ENCODE results near the gene KIAA2012. TPM values are rescaled to one million over a fixed set of nuclear protein-coding genes. Genes with fewer than 3 reads are reported as not detected.

KIAA2012 gene
- total RNA-seq, 1 donor from 2014 or later = not detected

GRCh38 chr2:202035941-202036372 is 37.1 kb upstream of the KIAA2012 start:
- no peak overlapping the region for H3K27ac Mint-ChIP-seq
- peaks cover 49% of the 10 kb centered on the region for H3K27me3 Mint-ChIP-seq (ENCODE audit: insufficient read depth)
- no peaks in the 10 kb centered on the region for H3K36me3 Mint-ChIP-seq (ENCODE audit: low read depth)
- no peak overlapping the region for H3K4me3 Mint-ChIP-seq
- no peaks in the 10 kb centered on the region for H3K9me3 Mint-ChIP-seq
- H3K4me1 Mint-ChIP-seq (ENCODE audit: low read depth) = peaks cover 12% of the 10 kb centered on the region
- DNase-seq (ENCODE audit: low spot score) = no peak
- intact Hi-C loops (cut with micrococcal nuclease) = loop anchor here (10.0 kb wide), 1 partner anchor 801 kb away; no protein-coding TSS in a partner anchor

- intact Hi-C loops (cut with micrococcal nuclease) = loop anchor here (10.0 kb wide), 1 partner anchor 802 kb away; no protein-coding TSS in a partner anchor
- no peak for DNase-seq (ENCODE audit: low spot score)
- Mint-ChIP-seq H3K27ac (no peak overlapping the region), H3K27me3 (ENCODE audit: insufficient read depth) (peaks cover 49% of the 10 kb centered on the region), H3K9me3 (no peaks in the 10 kb centered on the region), H3K36me3 (ENCODE audit: low read depth) (no peaks in the 10 kb centered on the region), H3K4me1 (ENCODE audit: low read depth) (peaks cover 12% of the 10 kb centered on the region), H3K4me3 (no peak overlapping the region)
Observed at GRCh38 chr2:202036601-202037037, 36.4 kb upstream of the KIAA2012 start.

GRCh38 chr2:202037086-202037485 is 36.0 kb upstream of the KIAA2012 start:
- no peaks in the 10 kb centered on the region for H3K36me3 Mint-ChIP-seq (ENCODE audit: low read depth)
- no peak overlapping the region for H3K27ac Mint-ChIP-seq
- H3K4me1 Mint-ChIP-seq (ENCODE audit: low read depth) = peaks cover 11% of the 10 kb centered on the region
- DNase-seq (ENCODE audit: low spot score) = no peak
- no peaks in the 10 kb centered on the region for H3K9me3 Mint-ChIP-seq
- H3K4me3 Mint-ChIP-seq = no peak overlapping the region
- peaks cover 47% of the 10 kb centered on the region for H3K27me3 Mint-ChIP-seq (ENCODE audit: insufficient read depth)
- intact Hi-C loops (cut with micrococcal nuclease) = loop anchor here (10.0 kb wide), 1 partner anchor 802 kb away; no protein-coding TSS in a partner anchor

GRCh38 chr2:202038471-202039277 is 34.4 kb upstream of the KIAA2012 start:
- no peaks in the 10 kb centered on the region for H3K9me3 Mint-ChIP-seq
- intact Hi-C loops (cut with micrococcal nuclease) = loop anchor here (10.0 kb wide), 1 partner anchor 804 kb away; no protein-coding TSS in a partner anchor
- peaks cover 3% of the 10 kb centered on the region for H3K4me1 Mint-ChIP-seq (ENCODE audit: low read depth)
- H3K4me3 Mint-ChIP-seq = no peak overlapping the region
- H3K27me3 Mint-ChIP-seq (ENCODE audit: insufficient read depth) = peaks cover 36% of the 10 kb centered on the region
- H3K36me3 Mint-ChIP-seq (ENCODE audit: low read depth) = no peaks in the 10 kb centered on the region
- no peak for DNase-seq (ENCODE audit: low spot score)
- H3K27ac Mint-ChIP-seq = no peak overlapping the region

GRCh38 chr2:202039278-202040078 is 33.6 kb upstream of the KIAA2012 start:
- intact Hi-C loops (cut with micrococcal nuclease) = loop anchor here (10.0 kb wide), 1 partner anchor 805 kb away; no protein-coding TSS in a partner anchor
- H3K27me3 Mint-ChIP-seq (ENCODE audit: insufficient read depth) = peaks cover 39% of the 10 kb centered on the region

GRCh38 chr2:202040079-202040844 is 32.8 kb upstream of the KIAA2012 start:
- intact Hi-C loops (cut with micrococcal nuclease) = no loop called here
- H3K4me3 Mint-ChIP-seq = no peak overlapping the region
- H3K36me3 Mint-ChIP-seq (ENCODE audit: low read depth) = no peaks in the 10 kb centered on the region
- peaks cover 41% of the 10 kb centered on the region for H3K27me3 Mint-ChIP-seq (ENCODE audit: insufficient read depth)
- DNase-seq (ENCODE audit: low spot score) = no peak
- no peaks in the 10 kb centered on the region for H3K4me1 Mint-ChIP-seq (ENCODE audit: low read depth)
- no peak overlapping the region for H3K27ac Mint-ChIP-seq
- H3K9me3 Mint-ChIP-seq = no peaks in the 10 kb centered on the region

More at GRCh38 chr2:202039278-202040078, 33.6 kb upstream of the KIAA2012 start:
- H3K27ac Mint-ChIP-seq = no peak overlapping the region
- no peaks in the 10 kb centered on the region for H3K9me3 Mint-ChIP-seq
- H3K4me3 Mint-ChIP-seq = no peak overlapping the region
- peaks cover 3% of the 10 kb centered on the region for H3K4me1 Mint-ChIP-seq (ENCODE audit: low read depth)
- no peak for DNase-seq (ENCODE audit: low spot score)
- no peaks in the 10 kb centered on the region for H3K36me3 Mint-ChIP-seq (ENCODE audit: low read depth)

GRCh38 chr2:202042444-202042843 is 30.6 kb upstream of the KIAA2012 start:
- intact Hi-C loops (cut with micrococcal nuclease) = no loop called here
- no peak for DNase-seq (ENCODE audit: low spot score)
- Mint-ChIP-seq H3K4me1 (ENCODE audit: low read depth) (no peaks in the 10 kb centered on the region), H3K27me3 (ENCODE audit: insufficient read depth) (peaks cover 42% of the 10 kb centered on the region), H3K36me3 (ENCODE audit: low read depth) (no peaks in the 10 kb centered on the region), H3K4me3 (no peak overlapping the region), H3K27ac (no peak overlapping the region), H3K9me3 (no peaks in the 10 kb centered on the region)

GRCh38 chr2:202043475-202043874 is 29.6 kb upstream of the KIAA2012 start:
- Mint-ChIP-seq H3K4me1 (ENCODE audit: low read depth) (no peaks in the 10 kb centered on the region), H3K9me3 (no peaks in the 10 kb centered on the region), H3K4me3 (no peak overlapping the region), H3K27ac (no peak overlapping the region), H3K27me3 (ENCODE audit: insufficient read depth) (peaks cover 47% of the 10 kb centered on the region), H3K36me3 (ENCODE audit: low read depth) (no peaks in the 10 kb centered on the region)
- DNase-seq (ENCODE audit: low spot score) = no peak
- intact Hi-C loops (cut with micrococcal nuclease) = no loop called here

GRCh38 chr2:202044777-202045176 is 28.3 kb upstream of the KIAA2012 start:
- intact Hi-C loops (cut with micrococcal nuclease) = no loop called here
- no peak overlapping the region for H3K27ac Mint-ChIP-seq
- H3K9me3 Mint-ChIP-seq = no peaks in the 10 kb centered on the region
- no peak overlapping the region for H3K4me3 Mint-ChIP-seq
- H3K4me1 Mint-ChIP-seq (ENCODE audit: low read depth) = no peaks in the 10 kb centered on the region
- no peaks in the 10 kb centered on the region for H3K36me3 Mint-ChIP-seq (ENCODE audit: low read depth)
- no peak for DNase-seq (ENCODE audit: low spot score)
- H3K27me3 Mint-ChIP-seq (ENCODE audit: insufficient read depth) = peaks cover 39% of the 10 kb centered on the region

- intact Hi-C loops (cut with micrococcal nuclease) = no loop called here
- Mint-ChIP-seq H3K27me3 (ENCODE audit: insufficient read depth) (peaks cover 29% of the 10 kb centered on the region), H3K27ac (no peak overlapping the region), H3K4me1 (ENCODE audit: low read depth) (no peaks in the 10 kb centered on the region), H3K36me3 (ENCODE audit: low read depth) (no peaks in the 10 kb centered on the region), H3K4me3 (no peak overlapping the region), H3K9me3 (no peaks in the 10 kb centered on the region)
- DNase-seq (ENCODE audit: low spot score) = no peak
Observed at GRCh38 chr2:202046572-202046971, 26.5 kb upstream of the KIAA2012 start.

GRCh38 chr2:202049092-202049728 is 23.8 kb upstream of the KIAA2012 start:
- Mint-ChIP-seq H3K36me3 (ENCODE audit: low read depth) (no peaks in the 10 kb centered on the region), H3K4me1 (ENCODE audit: low read depth) (no peaks in the 10 kb centered on the region), H3K4me3 (no peak overlapping the region), H3K27me3 (ENCODE audit: insufficient read depth) (peaks cover 28% of the 10 kb centered on the region), H3K27ac (no peak overlapping the region), H3K9me3 (no peaks in the 10 kb centered on the region)
- DNase-seq (ENCODE audit: low spot score) = no peak
- intact Hi-C loops (cut with micrococcal nuclease) = no loop called here

GRCh38 chr2:202049840-202050239 is 23.2 kb upstream of the KIAA2012 start:
- intact Hi-C loops (cut with micrococcal nuclease) = no loop called here
- H3K36me3 Mint-ChIP-seq (ENCODE audit: low read depth) = no peaks in the 10 kb centered on the region

More at GRCh38 chr2:202049840-202050239, 23.2 kb upstream of the KIAA2012 start:
- H3K4me1 Mint-ChIP-seq (ENCODE audit: low read depth) = no peaks in the 10 kb centered on the region
- H3K27ac Mint-ChIP-seq = no peak overlapping the region
- no peaks in the 10 kb centered on the region for H3K9me3 Mint-ChIP-seq
- DNase-seq (ENCODE audit: low spot score) = no peak
- no peak overlapping the region for H3K4me3 Mint-ChIP-seq
- peaks cover 26% of the 10 kb centered on the region for H3K27me3 Mint-ChIP-seq (ENCODE audit: insufficient read depth)

Measured in activated T-helper 1 cell treated with anti-CD3 and anti-CD28 coated beads, Interleukin-12 subunit alpha, Interleukin-12 subunit beta, Interleukin-2, Interleukin-4 antibody, amounts not matched to agents 30 ng/mL and 10 ng/mL and 1 ng/mL, durations not matched to agents 14 hours and 24 hours and 36 hours (primary cell).